ENCODE results near the gene TPM1.

Gene TPM1

DNA sequence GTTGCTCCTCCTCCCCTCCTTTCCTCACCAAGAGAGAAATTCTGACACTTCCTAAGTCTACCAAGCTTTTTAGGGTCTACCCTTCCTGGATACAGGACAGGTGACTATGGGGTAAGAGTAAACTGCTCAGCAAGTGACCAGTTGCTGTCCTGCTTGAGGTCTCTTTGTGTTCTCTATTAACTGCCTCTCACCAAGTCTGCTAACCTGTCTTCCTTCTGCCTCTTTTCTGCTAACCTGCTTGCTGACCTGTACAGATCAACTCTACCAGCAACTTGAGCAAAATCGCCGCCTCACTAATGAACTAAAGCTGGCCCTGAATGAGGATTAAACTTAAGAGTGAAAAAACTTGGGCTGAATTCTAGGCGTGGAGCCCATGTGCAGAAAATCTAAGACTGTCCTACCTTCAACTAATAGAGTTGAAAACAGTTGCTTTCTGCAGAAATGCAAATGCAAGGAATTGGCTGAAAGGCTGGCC is 27.1 kb downstream of the TPM1 start:
- TF ChIP-seq, protein P1, sequence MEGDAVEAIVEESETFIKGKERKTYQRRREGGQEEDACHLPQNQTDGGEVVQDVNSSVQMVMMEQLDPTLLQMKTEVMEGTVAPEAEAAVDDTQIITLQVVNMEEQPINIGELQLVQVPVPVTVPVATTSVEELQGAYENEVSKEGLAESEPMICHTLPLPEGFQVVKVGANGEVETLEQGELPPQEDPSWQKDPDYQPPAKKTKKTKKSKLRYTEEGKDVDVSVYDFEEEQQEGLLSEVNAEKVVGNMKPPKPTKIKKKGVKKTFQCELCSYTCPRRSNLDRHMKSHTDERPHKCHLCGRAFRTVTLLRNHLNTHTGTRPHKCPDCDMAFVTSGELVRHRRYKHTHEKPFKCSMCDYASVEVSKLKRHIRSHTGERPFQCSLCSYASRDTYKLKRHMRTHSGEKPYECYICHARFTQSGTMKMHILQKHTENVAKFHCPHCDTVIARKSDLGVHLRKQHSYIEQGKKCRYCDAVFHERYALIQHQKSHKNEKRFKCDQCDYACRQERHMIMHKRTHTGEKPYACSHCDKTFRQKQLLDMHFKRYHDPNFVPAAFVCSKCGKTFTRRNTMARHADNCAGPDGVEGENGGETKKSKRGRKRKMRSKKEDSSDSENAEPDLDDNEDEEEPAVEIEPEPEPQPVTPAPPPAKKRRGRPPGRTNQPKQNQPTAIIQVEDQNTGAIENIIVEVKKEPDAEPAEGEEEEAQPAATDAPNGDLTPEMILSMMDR (IDR thresholded peaks at IDR 0.05): no peak

DNA sequence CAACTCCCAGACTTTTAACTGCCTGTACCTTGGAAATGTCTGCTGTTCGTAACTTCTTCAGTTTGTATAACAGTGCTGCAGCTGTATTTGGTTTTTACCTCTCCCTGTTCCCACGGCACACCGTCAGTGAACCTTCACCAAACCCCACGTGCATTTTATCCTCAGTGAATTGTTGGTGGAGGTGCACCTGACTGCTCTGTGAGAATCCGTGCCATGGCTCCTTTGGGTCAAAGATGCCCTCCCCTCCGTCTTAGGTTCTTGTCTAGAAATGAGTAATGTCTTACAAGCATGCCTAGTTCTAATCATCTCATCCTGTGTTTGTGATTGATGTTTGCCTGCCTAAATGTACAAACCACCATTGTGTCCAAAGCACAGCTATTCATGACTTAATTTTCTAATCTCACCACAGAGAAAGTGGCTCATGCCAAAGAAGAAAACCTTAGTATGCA is 28.2 kb downstream of the TPM1 start:
- TF ChIP-seq, protein P1 (IDR thresholded peaks at IDR 0.05): no peak

DNA sequence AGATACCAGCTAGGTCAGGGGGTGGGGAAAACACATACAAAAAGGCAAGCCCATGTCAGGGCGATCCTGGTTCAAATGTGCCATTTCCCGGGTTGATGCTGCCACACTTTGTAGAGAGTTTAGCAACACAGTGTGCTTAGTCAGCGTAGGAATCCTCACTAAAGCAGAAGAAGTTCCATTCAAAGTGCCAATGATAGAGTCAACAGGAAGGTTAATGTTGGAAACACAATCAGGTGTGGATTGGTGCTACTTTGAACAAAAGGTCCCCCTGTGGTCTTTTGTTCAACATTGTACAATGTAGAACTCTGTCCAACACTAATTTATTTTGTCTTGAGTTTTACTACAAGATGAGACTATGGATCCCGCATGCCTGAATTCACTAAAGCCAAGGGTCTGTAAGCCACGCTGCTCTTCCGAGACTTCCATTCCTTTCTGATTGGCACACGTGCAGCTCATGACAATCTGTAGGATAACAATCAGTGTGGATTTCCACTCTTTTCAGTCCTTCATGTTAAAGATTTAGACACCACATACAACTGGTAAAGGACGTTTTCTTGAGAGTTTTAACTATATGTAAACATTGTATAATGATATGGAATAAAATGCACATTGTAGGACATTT is 28.9 kb downstream of the TPM1 start:
- TF ChIP-seq, protein P1 (IDR thresholded peaks at IDR 0.05): no peak

DNA sequence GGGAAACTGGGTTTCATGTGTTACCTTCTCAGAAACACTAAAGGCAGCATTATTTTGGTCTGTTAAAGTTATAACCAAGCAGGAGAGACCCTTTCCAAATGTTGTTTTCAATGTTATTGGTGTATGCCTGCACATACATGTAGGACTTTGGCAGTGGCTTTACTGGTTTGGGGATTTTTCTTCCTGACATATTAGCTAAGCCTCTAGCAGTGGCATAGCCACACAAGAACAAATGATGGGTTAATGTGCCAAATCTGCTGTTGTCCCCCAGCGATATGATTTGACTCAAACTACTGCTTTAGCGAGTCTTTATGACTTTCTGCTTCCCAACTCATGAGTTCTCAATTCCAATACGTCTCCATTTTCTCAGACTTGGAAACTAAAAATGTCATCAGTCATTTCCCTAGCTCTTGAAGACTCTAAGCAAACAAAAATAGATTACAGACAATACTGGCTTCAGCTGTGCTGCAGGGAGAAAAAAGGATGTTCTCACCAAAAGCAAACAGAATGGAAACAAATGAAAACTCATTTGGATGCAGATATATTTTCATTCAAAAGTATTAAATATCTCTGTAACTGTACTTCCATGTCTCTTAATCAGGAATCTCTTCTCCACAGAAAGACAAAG is 29.6 kb downstream of the TPM1 start:
- TF ChIP-seq, protein P1 (IDR thresholded peaks at IDR 0.05): no peak

DNA sequence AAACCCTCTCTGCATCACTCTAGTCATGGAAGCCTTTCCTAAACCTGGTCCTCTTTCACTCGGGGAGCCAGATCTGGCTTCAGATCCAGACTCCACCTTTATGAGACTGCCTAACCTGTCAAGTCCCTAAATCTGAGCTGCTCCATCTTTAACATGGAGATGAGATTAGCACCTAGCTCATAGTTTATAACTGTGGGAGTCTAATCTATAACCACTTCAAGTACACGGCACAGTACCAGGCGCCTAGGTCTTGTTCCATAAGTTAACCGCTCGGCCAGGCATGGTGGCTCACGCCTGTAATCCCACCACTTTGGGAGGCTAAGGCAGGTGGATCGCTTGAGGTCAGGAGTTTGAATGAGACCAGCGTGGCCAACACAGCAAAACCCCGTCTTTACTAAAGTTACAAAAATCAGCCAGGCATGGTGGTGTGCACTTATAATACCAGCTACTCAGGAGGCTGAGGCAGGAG is 30.3 kb downstream of the TPM1 start:
- TF ChIP-seq, protein P1 (IDR thresholded peaks at IDR 0.05): no peak

DNA sequence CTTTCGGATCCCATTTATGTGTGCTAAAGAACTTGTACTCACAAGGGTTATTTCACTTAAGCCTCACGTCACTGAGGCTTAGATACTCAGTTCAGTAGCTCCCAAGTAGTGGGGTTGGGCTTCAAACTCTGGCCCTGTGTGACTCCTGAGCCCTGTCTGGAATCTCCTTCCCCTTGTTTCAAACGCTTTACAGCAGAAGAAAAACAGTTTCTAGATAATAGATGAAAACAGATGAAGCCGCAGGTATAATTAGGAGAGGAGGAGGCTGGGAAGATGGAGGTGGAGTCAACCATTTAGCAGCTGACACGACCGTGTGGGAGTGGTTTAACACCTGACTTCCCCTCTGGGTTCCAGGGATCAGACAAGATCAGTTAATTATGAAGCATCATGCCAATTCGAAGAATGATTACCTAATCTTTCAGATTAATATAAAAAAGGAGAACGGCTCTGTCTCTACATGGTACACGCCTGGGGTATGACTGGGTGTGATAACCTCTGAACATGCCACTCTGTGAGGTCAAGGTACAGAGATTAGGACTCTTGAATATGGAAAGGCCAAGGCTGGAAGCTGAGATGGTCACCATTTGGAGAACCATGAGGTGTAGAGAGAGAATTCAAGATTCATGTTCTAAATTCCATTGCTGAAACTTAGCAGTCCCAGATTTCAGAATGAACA is 31.1 kb downstream of the TPM1 start:
- TF ChIP-seq, protein P1 (IDR thresholded peaks at IDR 0.05): no peak

DNA sequence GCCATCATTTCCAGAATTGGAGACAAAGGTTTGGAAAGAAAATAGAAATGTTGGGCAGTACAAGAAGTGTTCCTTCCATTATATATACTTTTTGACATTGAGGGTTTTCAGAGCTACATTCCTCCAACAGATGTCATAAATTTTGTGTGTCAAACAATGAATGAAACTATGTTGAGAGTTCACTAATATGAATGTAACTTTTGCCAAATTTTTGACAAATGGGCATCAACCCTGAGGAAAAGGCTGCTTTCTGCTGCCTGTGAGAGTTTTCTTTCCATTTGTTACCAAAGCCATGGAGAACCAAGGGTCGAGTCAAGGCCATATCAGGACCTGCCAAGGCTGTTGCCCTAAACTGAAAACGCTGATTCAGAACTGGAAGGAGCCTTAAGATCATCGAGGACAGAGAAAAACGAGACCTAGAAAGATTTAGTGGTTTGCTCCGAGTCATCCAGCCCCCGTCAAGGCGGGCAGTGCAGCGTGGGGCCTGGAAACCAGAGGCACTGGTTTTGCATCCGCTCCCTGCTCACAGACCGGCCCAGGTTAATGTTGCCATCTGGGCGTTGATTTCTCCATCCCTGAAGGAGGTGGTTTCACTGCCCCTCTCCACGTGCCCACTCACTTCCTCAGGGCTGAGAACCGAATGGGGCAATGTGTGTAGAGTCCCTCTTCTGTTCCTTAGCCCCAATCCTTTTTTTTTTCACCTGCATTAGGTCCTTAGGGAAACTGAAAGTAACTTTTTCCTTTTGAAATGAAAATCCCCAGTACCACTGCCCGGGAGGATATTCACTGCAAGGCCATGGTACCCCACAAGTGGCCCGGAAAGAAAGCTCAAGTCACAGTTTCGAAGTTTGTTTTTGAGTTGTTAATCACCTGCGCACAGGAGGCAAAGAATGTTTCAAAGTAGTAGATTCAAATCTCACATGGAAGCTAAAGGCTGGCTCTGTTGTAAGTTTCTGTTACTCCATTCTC is 32.8 kb downstream of the TPM1 start:
- TF ChIP-seq, protein P1 (IDR thresholded peaks at IDR 0.05): no peak

Data from LNCAP (cell line).